GM18867 (cell line): ENCODE measurements around the gene KRT37.
"Not testable (repeated sequence)": the region's sequence is repeated elsewhere in the genome, so short reads cannot be mapped to it uniquely, and the experiment has no call there.

Experiments
- ATAC-seq: cut with Tn5 transposase; IDR thresholded peaks from one replicate; pipeline ENCODE4 v1.9.1; 2021; ENCODE audit warnings: mild to moderate bottlenecking, moderate library complexity; ENCODE audit not compliant: unreplicated experiment

Gene KRT37

GRCh38 chr17:41437254-41437653, 12.9 kb upstream of the KRT37 start:
- no peak for ATAC-seq

DNA sequence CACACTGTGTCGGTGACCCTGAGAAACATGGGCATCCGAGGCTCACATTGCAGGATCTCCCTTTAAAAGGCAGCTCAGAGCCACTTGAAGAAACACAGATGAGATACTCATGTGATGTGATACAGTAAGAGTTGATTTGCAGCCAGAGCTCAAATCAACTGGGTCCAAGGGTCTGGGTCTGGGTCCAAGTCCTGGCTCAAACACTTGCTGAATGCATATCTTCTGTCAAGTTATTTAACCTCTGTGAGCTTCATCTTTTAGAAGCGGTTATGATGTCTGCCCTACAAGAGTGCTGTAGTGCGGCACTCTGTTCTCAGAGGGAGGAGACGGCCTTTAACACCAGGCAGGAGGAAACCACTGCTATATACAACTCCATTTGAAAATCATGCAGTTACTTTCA, 10.0 kb upstream of the KRT37 start:
- no peak for ATAC-seq

DNA sequence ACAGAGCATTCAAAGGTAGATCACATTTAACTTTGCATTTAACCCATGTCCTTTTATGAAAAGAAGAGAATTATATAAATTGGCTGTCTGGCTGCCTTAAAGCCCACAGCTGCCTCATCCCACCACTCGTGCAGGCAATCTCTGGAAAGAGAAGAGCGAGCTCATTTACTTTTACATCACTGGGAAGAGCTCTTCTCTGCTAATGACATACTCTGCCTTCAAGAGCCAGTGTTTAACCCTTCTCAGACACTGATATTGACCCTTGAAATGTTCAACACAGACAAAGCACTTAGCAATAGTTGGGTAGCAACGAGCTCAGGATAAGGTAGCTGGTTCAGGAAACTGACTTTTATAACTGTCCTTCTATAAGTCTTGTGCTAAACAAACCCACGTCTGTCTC, 9.6 kb upstream of the KRT37 start:
- ATAC-seq: no peak

- no peak for ATAC-seq
Observed at GRCh38 chr17:41433586-41433985, 9.2 kb upstream of the KRT37 start.

DNA sequence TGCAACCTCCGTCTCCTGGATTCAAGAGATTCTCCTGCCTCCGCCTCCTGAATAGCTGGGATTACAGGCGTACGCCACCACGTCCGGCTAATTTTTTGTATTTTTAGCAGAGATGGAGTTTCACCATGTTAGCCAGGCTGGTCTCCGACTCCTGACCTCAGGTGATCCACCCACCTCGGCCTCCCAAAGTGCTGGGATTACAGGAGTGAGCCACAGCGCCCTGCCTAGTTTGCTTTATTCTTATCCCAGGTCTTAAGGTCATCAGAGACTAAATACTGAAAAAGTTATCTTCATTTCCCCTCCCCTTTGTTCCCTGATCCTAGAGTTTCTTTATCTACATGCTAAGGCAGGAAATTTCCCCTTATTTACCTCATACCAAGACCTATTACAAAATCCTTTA, 6.0 kb upstream of the KRT37 start:
- ATAC-seq: not testable (repeated sequence)

- no peak for ATAC-seq
Observed at GRCh38 chr17:41429667-41430066, 5.3 kb upstream of the KRT37 start.

GRCh38 chr17:41428591-41429291, 4.4 kb upstream of the KRT37 start:
- ATAC-seq: no peak

DNA sequence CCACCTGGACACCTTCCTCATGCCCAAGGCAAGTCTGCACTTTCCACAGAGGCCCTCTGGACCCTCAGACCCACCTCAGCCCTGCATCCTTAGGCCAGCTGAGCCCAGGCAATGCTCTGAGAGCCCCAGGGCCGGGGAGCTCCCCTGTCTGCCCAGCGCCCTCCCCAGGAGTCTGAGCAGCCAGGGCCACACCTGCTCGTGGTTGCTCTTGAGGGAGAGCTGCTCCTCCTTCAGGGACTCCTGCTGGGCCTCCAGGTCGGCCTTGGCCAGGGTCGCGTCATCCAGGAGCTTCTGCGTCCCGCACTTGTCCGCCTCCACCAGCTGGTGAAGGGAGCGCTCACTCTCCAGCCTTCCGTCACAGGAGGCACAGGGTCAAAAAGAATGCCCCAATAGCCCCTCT, 1.8 kb downstream of the KRT37 start:
- not testable (repeated sequence) for ATAC-seq

GRCh38 chr17:41421617-41422016, 2.8 kb downstream of the KRT37 start:
- no peak for ATAC-seq

DNA sequence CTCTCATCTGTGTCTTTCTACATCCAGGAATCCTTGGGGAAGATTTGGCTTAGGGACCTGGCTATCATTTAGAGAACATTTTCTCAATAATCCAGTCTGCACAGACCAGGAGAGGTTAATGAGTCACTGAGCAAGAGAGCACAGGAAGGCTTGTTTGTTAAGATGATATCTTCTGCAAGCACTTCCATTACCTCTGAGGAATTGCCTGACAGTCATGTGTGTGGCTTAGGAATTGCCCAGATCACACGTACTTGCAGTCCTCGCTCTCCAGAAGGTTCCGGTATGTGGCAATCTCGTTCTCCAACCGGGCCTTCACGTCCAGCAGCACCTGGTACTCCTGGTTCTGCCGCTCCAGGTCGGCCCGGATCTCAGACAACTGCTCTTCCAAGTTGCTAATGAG, 3.3 kb downstream of the KRT37 start:
- no peak for ATAC-seq

DNA sequence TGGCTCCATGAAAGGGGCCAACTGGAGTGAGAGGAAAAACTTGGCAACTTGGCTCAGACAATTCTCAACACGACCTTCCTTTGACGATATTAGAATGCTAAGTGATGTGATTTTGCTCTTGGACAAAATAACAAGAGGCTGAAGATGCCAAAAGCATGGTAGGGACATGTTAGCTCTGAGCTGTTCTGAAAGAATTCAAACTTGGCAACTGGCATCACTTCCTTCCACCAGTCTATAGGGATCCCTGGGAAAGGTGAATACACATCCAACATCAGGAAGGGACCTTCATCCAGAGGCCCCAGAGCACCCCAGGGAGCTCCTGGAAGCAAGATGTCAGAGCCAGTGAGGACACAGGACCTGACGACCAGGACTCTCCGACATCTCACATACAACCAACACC, 4.3 kb downstream of the KRT37 start:
- no peak for ATAC-seq

- ATAC-seq: no peak
Observed at GRCh38 chr17:41419716-41420115, 4.7 kb downstream of the KRT37 start.

- no peak for ATAC-seq
Observed at GRCh38 chr17:41418116-41418860, 6.1 kb downstream of the KRT37 start.

- ATAC-seq: no peak
Observed at GRCh38 chr17:41417576-41418015, 6.8 kb downstream of the KRT37 start.

- ATAC-seq: no peak
Observed at GRCh38 chr17:41417127-41417526, 7.3 kb downstream of the KRT37 start.

- ATAC-seq: no peak
Observed at GRCh38 chr17:41416479-41416878, 7.9 kb downstream of the KRT37 start.

- ATAC-seq: no peak
Observed at GRCh38 chr17:41415833-41416335, 8.5 kb downstream of the KRT37 start.

DNA sequence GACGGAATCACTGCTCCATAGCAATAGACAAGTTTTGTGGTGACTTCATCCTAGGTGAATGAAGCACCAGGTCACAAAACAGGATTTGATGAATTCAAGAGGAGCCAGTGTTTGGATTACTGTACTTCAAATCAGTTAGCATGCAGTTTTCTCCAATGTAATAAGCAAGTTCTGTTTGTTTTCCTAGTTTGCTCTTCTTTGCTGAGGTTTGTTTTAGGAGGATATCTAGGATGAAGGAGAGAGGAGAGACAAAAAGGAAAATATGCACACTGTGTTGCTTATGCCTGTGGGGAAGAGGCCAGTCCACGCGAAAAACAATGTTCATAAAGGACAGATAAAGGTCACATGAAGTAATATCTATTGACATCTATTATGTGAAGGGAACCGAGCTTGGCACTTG, 9.0 kb downstream of the KRT37 start:
- ATAC-seq: no peak

- ATAC-seq: no peak
Observed at GRCh38 chr17:41413982-41414381, 10.4 kb downstream of the KRT37 start.

DNA sequence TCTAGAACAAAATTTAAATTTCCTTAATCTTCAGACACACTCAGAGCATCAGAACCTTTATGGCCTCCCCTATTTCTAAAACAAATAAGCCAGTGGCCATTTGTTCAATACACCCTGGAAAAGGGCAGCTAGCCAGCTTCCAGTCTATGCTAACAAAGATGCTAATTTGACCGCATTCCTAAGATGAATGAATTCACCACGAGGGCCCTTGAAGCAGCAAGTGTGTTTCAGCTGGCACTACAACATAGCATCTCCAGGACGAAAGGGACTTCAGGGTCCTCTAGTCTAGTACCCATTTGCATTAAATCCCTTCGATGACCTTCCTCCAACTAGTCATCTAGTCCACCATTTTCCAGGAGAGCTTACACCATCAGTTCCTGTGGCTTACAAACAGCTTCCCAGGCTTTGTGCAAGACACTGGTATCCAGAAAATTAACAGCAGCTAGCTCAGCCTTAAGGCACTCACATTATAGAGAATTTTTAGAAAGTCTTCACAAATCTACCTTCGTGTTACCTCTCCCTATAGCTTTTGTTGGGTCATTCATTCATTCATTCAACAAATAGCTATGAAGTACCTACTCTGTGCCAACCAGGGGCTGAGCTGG, 10.9 kb downstream of the KRT37 start:
- no peak for ATAC-seq

GRCh38 chr17:41411072-41411840, 13.1 kb downstream of the KRT37 start:
- ATAC-seq: no peak
